ENCODE measurements around the gene NPY.
"Not testable (repeated sequence)": the region's sequence is repeated elsewhere in the genome, so short reads cannot be mapped to it uniquely, and the experiment has no call there.

NPY gene

DNA sequence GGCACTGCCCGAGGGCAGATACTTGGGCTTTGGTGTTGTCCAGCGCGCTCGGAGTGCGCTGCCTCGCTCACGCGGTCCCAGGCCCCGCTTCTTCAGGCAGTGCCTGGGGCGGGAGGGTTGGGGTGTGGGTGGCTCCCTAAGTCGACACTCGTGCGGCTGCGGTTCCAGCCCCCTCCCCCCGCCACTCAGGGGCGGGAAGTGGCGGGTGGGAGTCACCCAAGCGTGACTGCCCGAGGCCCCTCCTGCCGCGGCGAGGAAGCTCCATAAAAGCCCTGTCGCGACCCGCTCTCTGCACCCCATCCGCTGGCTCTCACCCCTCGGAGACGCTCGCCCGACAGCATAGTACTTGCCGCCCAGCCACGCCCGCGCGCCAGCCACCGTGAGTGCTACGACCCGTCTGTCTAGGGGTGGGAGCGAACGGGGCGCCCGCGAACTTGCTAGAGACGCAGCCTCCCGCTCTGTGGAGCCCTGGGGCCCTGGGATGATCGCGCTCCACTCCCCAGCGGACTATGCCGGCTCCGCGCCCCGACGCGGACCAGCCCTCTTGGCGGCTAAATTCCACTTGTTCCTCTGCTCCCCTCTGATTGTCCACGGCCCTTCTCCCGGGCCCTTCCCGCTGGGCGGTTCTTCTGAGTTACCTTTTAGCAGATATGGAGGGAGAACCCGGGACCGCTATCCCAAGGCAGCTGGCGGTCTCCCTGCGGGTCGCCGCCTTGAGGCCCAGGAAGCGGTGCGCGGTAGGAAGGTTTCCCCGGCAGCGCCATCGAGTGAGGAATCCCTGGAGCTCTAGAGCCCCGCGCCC is at the start of gene NPY:
Gene NPY (plus strand): TSS at position 294 of the 802 bp plus-strand sequence. CDS start 1,051 bp downstream, outside the sequence.
- DNase-seq (ENCODE audit: extremely low spot score, insufficient read length, low read depth) = no peak

DNA sequence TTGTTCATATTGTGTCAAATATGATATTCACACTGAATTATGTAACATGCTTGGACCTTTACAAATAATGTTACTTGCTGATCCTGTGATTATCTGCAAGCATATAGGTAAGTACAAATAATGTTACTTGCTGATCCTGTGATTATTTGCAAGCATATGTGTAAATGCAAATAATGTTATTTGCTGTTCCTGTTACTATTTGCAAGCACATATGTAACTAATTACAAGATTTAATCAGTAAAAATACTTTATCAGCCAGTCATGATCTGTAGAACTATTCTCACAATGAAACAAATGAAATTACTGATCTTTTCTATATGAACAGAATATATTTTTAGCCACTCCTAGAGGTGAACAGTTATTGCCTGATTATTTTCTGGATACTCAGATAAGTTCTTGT is 44.7 kb upstream of the NPY start:
- FAIRE-seq = no peak
- DNase-seq (ENCODE audit: extremely low spot score, insufficient read length, low read depth) = no peak

More for the DNA sequence above, at the start of gene NPY:
- no peak for FAIRE-seq

DNA sequence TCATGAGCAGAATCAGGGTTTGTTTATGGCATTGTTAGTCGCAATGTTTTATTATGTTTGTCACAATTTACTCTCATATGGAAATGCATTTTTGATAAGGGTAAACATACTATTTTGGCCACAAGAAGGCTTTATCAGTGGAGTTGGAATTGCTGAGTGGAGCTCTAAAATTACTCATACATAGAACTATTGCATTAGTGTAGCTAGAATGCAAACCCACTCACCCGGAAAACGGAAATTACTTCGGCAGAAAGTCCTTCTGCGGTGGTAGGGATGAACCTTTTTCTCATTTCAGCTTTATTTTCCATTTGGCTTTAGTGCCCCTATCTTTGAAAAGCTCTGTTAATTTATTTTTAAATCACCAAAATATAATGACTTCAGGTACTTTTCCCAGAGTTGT is 42.8 kb upstream of the NPY start:
- DNase-seq (ENCODE audit: extremely low spot score, insufficient read length, low read depth) (no peak), FAIRE-seq (no peak)

DNA sequence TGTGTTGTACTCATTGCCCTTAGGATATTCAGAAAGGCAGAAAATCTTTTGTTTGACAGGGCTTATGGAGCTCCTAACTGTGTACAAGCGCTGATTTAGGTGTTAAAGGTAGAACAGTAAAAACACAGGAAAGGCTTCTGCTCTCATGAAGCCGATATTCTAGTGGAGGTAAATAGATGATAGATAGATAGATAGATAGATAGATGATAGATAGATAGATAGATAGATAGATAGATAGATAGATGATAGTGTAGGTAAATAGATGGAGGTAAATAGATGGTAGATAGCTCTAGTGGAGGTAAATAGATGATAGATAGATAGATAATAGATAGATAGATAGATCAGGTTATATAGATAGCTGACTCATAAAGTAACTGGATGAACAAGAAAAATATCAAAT is 39.4 kb upstream of the NPY start:
- FAIRE-seq (no peak), DNase-seq (ENCODE audit: extremely low spot score, insufficient read length, low read depth) (no peak)

DNA sequence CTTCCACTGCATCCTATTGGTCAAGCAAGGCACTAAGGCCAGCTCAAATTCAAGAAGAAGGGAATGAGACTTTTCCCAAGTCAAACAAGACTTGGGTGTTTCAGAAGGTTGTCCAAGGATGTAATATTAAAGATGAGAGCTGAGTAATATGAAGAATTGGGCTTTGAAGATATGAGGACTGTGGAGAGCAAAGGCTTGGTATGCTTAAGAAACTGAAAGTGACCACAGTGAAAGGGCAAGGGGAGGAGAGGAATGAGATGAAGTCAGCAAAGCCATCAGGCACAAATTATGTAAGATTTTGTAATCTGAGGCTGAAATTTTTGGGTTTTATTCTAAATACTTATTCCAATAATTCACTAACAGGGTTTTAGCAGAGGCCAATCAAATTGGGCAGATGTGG is 38.6 kb upstream of the NPY start:
- FAIRE-seq = peak; percentile 81
- no peak for DNase-seq (ENCODE audit: extremely low spot score, insufficient read length, low read depth)

DNA sequence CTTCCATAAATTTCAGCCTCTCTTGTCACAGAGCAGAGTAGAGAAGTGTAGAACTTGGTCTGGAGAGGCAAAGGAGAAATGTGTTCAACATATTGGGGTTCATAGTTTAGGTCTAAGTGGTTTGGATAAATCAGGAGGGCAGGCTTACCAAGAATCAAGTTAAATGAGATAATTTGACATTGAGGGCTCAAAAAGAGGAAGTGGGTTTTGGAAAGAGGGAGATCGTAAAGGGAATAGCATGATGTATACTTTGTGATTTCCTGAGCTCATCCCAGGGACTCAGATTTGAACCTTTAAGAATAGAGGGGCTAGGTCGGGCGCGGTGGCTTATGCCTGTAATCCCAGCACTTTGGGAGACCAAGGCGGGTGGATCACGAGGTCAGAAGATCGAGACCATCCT is 34.7 kb upstream of the NPY start:
- DNase-seq (ENCODE audit: extremely low spot score, insufficient read length, low read depth) (no peak), FAIRE-seq (no peak)

DNA sequence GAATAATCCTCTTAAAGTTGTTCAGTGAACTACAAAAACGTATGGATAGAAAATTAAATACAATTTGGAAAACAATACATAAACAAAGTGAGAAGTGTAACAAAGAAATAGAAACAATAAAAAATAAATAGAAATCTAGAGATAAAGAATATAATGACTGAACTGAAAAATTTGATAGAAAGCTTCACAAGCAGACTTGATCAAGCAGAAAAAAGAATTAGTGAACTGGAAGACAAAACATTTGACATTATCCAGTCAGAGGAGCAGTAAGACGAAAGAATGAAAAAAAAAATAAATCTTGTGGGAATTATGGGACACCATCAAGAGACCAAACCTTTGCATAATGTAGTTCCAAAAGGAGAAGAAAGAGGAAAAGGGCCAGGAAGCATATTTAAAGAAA is 32.4 kb upstream of the NPY start:
- FAIRE-seq = no peak
- no peak for DNase-seq (ENCODE audit: extremely low spot score, insufficient read length, low read depth)

DNA sequence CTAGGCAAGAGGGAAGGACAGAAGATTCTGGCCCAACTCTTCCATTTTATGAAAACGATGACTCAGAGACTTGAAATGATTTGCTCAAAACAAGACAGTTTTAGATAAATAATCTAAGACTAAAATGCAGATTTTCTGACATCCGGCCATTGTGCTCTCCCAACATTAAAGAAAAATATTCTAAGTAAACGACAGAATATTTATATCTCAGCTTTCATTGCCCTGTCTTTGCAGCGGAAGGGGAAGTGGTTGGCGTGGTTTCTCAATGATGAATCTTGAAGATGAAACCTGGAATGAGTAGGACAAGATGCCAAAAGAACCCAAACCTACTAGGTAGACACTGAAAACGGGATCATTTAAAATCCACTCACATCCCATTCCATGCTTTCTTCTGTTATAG is 28.9 kb upstream of the NPY start:
- FAIRE-seq = no peak

DNA sequence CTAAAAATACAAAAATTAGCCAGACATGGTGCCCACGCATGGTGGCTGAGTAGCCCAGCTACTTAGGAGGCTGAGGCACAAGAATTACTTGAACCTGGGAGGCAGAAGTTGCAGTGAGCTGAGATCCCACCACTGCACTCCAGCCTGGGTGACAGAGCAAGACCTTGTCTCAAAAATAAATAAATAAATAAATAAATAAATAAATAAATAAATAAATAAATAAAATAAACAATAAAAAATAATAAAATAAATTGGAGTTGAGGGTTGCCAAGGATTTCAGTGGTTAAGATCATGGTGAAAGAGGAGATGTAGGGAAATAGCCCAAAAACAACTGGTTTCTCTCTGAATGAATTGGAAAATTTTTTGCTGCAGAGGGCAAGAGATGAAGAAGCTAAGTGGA is 25.7 kb upstream of the NPY start:
- not testable (repeated sequence) for FAIRE-seq; DNase-seq (ENCODE audit: extremely low spot score, insufficient read length, low read depth)

More for the DNA sequence above, 28.9 kb upstream of the NPY start:
- no peak for DNase-seq (ENCODE audit: extremely low spot score, insufficient read length, low read depth)

DNA sequence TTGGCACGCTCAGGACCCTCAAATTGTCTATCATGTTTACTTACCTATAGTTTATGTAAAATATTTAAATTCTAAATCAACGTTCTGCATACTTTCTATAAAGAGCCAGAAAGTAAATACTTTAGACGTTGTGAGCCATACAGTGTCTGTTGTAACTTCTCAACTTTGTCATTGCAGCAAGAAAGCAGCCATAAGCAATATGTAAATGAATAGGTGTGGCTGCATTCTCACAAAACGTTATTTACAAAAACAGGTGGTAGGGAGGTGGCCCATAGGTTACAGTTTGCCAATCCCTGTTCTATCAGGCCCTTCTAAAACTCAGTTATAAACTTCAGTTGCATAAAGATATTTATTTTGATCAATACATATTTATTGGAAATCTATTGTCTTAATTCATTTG is 12.1 kb upstream of the NPY start:
- FAIRE-seq (no peak), DNase-seq (ENCODE audit: extremely low spot score, insufficient read length, low read depth) (no peak)

DNA sequence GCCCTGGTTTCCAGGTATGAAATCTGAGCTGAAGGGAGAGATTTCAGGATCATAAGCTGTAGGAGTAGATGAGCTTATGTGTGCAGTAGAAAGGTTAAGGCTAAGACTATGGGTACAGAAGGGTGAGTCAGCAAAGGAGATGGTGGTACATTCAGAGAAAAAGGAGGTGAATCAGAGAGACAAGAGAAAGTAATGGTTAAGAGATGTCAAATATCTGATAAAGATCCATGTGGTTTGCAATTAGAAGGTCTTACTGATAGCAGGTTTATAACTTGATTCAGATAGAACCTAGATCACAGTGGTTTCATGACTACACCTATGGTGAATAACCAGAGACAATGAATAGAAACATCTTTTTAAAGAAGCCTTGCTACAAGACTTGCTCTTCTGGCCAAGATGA is 4.5 kb upstream of the NPY start:
- DNase-seq (ENCODE audit: extremely low spot score, insufficient read length, low read depth) = no peak
- FAIRE-seq = no peak

DNA sequence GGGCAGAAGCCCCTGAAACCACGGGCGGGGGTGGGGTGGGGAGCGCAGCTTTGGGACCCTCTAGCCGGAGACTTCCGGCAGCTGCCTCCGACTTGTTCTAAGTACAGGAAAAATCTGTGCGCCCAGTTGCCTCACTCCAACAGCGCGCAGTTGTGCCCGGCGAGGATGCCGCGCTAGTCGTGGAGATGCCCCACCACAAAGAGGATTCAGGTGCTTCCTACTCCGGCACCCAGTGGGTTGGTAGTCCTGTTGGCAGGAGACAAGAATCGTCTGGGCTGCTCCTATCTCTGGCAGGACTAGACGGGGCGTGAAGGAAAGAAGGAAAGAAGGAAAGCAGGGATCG is 465 bp upstream of the NPY start:
- DNase-seq (ENCODE audit: extremely low spot score, insufficient read length, low read depth) (no peak), FAIRE-seq (no peak)

DNA sequence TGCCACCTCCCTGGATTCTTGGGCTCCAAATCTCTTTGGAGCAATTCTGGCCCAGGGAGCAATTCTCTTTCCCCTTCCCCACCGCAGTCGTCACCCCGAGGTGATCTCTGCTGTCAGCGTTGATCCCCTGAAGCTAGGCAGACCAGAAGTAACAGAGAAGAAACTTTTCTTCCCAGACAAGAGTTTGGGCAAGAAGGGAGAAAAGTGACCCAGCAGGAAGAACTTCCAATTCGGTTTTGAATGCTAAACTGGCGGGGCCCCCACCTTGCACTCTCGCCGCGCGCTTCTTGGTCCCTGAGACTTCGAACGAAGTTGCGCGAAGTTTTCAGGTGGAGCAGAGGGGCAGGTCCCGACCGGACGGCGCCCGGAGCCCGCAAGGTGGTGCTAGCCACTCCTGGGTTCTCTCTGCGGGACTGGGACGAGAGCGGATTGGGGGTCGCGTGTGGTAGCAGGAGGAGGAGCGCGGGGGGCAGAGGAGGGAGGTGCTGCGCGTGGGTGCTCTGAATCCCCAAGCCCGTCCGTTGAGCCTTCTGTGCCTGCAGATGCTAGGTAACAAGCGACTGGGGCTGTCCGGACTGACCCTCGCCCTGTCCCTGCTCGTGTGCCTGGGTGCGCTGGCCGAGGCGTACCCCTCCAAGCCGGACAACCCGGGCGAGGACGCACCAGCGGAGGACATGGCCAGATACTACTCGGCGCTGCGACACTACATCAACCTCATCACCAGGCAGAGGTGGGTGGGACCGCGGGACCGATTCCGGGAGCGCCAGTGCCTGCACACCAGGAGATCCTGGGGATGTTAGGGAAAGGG is 913 bp downstream of the NPY start:
- FAIRE-seq (no peak), DNase-seq (ENCODE audit: extremely low spot score, insufficient read length, low read depth) (no peak)

DNA sequence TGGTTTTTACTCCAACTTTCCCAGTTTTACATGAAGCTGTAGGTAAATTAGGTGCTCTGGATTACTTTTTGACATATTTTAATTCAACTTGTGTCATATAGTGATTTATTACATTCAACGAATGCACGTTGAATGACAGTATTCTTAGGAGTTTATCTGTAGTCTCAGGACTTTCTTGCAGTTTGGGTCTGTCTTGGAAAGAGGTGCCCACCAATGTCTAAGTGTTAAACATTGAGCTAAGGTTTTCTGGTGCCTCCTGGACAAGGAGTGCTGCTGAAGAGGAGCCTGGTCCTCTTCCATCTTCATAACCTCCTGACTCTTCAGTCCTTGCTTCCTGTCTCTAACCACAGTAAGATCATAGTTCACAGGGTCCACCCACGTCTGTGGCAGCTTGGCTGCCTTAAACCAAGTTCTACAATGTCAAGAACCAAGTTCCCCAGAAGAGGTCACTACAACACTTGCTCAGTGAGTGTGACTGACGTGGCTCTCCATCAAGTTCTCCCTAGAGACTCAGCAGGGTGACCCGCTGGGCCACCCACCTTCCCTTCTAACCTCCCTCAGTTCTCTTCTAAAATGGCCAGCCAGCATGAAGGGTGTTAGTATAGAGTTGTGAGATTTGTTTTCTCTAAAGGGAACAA is 6.1 kb downstream of the NPY start:
- peak; percentile 97 for FAIRE-seq
- peak; percentile 44 for DNase-seq (ENCODE audit: extremely low spot score, insufficient read length, low read depth)

DNA sequence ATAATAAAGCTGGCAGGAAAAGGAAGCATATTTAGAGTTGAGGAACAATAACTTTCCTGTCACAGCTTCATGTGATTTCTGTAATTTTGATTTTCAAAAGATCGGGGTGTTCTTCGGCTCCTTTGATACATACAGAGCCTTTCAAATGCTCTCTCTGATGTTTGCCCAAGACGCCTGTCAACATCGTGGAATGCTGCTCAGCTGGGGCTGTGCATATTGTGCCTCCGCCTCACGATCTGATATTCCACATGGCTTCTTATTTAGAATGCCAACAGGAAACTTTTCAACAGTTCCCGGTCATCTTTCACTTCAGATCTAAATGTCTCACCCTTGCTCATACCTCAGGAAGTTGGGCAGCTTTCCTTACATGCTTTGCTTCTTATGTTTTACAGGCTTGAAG is 7.3 kb downstream of the NPY start:
- DNase-seq (ENCODE audit: extremely low spot score, insufficient read length, low read depth) (no peak), FAIRE-seq (no peak)

DNA sequence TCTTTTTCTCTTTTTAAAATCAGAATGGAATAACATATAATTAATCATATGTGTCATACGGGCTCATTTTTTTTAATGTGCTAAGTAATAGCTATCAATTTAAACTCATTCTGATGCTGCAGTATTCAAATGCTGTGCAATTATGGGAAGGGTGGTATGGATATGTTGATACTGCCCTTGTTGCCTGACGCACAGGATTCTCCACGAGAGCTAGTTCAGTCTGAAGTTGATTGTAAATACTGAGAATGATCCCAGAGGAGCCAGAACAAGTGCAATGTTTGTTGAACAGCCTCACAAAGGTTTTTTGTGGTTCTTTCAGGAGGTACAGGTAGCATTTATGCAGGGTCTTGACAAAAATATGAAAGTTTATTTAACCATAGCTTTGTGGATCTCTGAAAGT is 13.4 kb downstream of the NPY start:
- no peak for DNase-seq (ENCODE audit: extremely low spot score, insufficient read length, low read depth)
- FAIRE-seq = no peak

DNA sequence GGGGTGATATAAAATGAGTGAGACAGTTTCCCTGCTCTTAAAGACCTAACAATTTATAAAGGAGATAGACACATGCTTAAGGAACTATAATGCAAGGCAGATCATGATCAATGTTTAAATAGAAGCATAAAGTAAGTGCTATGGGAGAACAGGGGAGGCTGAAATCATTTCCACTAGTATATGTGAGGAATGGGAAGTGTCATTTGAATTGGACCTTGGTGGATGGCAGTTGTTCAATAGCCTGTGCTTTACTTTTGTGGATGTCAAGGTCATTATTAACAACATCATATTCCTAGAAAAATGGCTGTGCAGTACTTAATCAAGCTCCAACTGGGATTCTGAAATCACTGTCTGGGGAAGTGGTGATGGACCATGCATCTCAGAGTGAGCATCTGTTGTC is 14.7 kb downstream of the NPY start:
- no peak for FAIRE-seq
- DNase-seq (ENCODE audit: extremely low spot score, insufficient read length, low read depth) = no peak

DNA sequence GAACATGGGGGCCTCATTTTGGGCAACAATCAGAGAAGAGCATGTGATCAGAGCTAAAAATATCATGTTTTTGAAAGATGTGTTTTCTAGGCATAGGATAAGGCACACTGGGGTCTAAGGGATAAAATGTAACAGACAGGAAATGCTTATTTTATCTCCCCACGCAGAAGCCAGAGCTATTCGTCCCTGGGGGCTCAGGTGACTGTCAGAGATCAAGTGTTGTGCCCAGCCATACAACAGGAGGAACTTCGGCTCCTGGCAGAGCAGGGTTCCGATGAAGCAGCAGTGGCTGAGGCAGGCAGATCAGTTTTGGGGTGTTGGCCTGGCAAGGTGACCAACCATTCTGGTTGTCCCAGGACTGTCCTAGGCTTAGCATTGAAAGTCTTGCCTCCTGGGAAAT is 15.2 kb downstream of the NPY start:
- DNase-seq (ENCODE audit: extremely low spot score, insufficient read length, low read depth) (no peak), FAIRE-seq (no peak)

DNA sequence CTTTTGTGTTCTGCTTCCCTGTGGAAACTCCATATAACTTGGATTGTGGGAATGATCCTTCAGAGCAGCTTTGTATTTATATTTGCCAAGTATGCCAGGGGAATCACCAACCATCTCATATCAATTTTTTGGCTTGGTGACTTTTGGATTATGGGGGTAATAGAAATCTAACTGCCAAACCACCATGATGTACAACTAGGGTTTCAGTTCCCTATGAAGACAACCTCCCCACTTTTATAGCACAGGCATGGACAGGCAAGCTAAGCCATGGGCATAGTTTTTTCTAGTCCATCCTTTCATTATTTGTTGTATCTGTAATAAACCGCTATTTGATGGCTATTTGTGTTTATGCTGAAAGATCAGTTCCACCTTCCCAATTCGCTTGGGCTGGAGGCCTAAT is 17.7 kb downstream of the NPY start:
- DNase-seq (ENCODE audit: extremely low spot score, insufficient read length, low read depth) = no peak

DNA sequence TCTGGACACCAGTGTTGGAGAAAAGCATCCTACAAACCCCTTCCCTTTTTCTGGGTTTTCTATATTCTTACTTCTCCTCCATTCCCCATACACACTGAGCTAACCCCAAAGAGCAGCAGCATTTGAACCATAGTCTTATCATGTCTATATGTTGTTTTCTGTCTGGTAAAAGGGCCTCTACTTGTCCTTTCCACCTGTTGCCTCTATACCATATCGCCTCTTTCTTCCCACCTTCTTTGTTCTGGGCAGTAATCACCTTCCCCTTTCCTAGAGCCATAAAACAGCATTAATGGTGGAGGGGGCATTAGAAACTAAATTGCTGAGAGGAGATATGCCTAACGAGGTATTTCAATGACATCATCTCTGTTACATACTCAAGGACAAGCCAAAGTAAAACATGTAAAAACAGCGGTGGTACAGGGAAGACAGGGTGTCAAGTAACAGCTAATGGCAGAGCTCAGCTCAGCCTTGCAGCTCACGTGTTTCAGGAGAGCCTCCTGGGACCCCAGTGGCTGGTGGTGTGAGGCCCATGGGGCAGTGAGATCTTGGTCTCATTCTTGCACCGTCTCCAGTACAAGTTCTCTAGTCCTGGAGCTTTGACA is 20.6 kb downstream of the NPY start:
- no peak for FAIRE-seq
- DNase-seq (ENCODE audit: extremely low spot score, insufficient read length, low read depth) = no peak

More for the DNA sequence above, 17.7 kb downstream of the NPY start:
- no peak for FAIRE-seq

DNA sequence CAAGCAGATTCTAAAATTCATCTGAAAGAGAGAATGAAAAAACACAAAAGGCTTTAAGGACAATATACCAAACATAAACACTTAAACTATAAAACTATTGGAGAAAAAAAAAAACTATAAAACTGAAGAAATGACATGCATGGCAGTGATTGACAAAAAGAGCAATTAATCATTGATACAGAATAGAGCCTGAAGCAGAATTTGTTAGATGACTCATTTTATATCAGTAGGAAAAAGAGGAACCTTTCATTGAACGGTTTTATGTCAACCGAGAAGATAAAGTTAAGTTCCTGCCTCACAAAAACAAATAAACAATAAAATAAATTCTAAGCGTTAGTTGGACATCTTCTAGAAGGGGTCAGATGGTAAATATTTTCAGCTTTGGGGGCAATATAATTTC is 23.3 kb downstream of the NPY start:
- no peak for DNase-seq (ENCODE audit: extremely low spot score, insufficient read length, low read depth)
- FAIRE-seq = peak; percentile 18

Data from GM18507 (cell line).